Measurements from ENCODE around the gene KCNN2.

- TF ChIP-seq CTCF (IDR thresholded peaks at IDR 0.05) (no peak), POLR2A (IDR thresholded peaks at IDR 0.05) (no peak)
Measured at GRCh38 chr5:114324282-114324681, 37.6 kb upstream of the KCNN2 start.
